HepG2 (cell line): Measurements from ENCODE around the gene MRPL28. TPM values are rescaled to one million over a fixed set of nuclear protein-coding genes. Genes with fewer than 3 reads are reported as not detected.

ENCODE experiments used
- ADNP ChIP-seq: sonication (generic); formaldehyde crosslinking; IDR thresholded peaks from 2 replicates; pipeline ENCODE4 v1.4.0; 2020; ENCODE audit warnings: missing genetic modification reagents
- ASH2L ChIP-seq: fragments of 300-600, 200-600 bp; sonication (generic); IDR thresholded peaks from 2 replicates; pipeline ENCODE4 v1.7.0; 2017; ENCODE audit warnings: low read depth, mild to moderate bottlenecking, moderate library complexity, mixed read lengths, low read length; ENCODE audit not compliant: insufficient read length
- CENPBD1 ChIP-seq: sonication (generic); formaldehyde crosslinking; IDR thresholded peaks from 2 replicates; pipeline ENCODE4 v1.8.0; 2022; ENCODE audit warnings: missing genetic modification reagents, low read depth, mild to moderate bottlenecking, borderline replicate concordance
- HMGXB3 ChIP-seq: sonication (generic); formaldehyde crosslinking; IDR thresholded peaks from 2 replicates; pipeline ENCODE4 v1.4.0; 2020; ENCODE audit warnings: missing genetic modification reagents, borderline replicate concordance
- HNF1B ChIP-seq: sonication (generic); formaldehyde crosslinking; IDR thresholded peaks from 2 replicates; pipeline ENCODE4 v1.5.1; 2020; ENCODE audit warnings: mild to moderate bottlenecking, moderate library complexity, missing genetic modification reagents
- MAFK ChIP-seq, 2 experiments: IDR thresholded peaks in 1 of 2; conservative IDR thresholded peaks in 1 of 2; 2 replicates each; pipeline ENCODE4 v1.6.1; 2011; ENCODE audit warnings: improper control_type of control experiment in 2 of 2, low read length in 2 of 2
- MED1 ChIP-seq: sonication (generic); formaldehyde crosslinking; IDR thresholded peaks from 2 replicates; pipeline ENCODE4 v1.4.0; 2020; ENCODE audit warnings: missing genetic modification reagents
- MIER3 ChIP-seq: IDR thresholded peaks from 2 replicates; pipeline ENCODE4 v1.6.1; 2016; ENCODE audit warnings: missing compliant biosample characterization, borderline replicate concordance
- NBN ChIP-seq: fragments of 450-650 bp; conservative IDR thresholded peaks from 2 replicates; pipeline ENCODE4 v1.6.1; 2017
- NPAS2 ChIP-seq: sonication (generic); formaldehyde crosslinking; IDR thresholded peaks from 2 replicates; pipeline ENCODE4 v1.8.0; 2022; ENCODE audit warnings: mild to moderate bottlenecking, missing genetic modification reagents, borderline replicate concordance
- RARA ChIP-seq: IDR thresholded peaks from 2 replicates; pipeline ENCODE4 v1.6.1; 2016; ENCODE audit warnings: missing genetic modification reagents, missing compliant biosample characterization
- SSRP1 ChIP-seq: IDR thresholded peaks from 2 replicates; pipeline ENCODE4 v1.6.1; 2016; ENCODE audit warnings: control low read depth
- THRA ChIP-seq: sonication (generic); formaldehyde crosslinking; IDR thresholded peaks from 2 replicates; pipeline ENCODE4 v1.4.0; 2020; ENCODE audit warnings: missing genetic modification reagents, borderline replicate concordance
- YEATS4 ChIP-seq: sonication (generic); formaldehyde crosslinking; IDR thresholded peaks from 2 replicates; pipeline ENCODE4 v1.4.0; 2020; ENCODE audit warnings: missing genetic modification reagents, borderline replicate concordance
- ZBTB1 ChIP-seq: sonication (generic); formaldehyde crosslinking; IDR thresholded peaks from 2 replicates; pipeline ENCODE4 v1.4.0; 2020; ENCODE audit warnings: missing genetic modification reagents, borderline replicate concordance
- ZNF256 ChIP-seq: sonication (generic); formaldehyde crosslinking; conservative IDR thresholded peaks from 2 replicates; pipeline ENCODE4 v1.4.0; 2020; ENCODE audit warnings: missing genetic modification reagents
- ZNF546 ChIP-seq: sonication (generic); formaldehyde crosslinking; conservative IDR thresholded peaks from 2 replicates; pipeline ENCODE4 v1.8.1; 2023; ENCODE audit warnings: mild to moderate bottlenecking, missing genetic modification reagents
- ZNF558 ChIP-seq: sonication (generic); formaldehyde crosslinking; IDR thresholded peaks from 2 replicates; pipeline ENCODE4 v1.9.0; 2022; ENCODE audit warnings: mild to moderate bottlenecking, missing genetic modification reagents, borderline replicate concordance
- ZNF629 ChIP-seq: sonication (generic); formaldehyde crosslinking; conservative IDR thresholded peaks from 2 replicates; pipeline ENCODE4 v1.5.0; 2020; ENCODE audit warnings: missing genetic modification reagents
- ZNF75D ChIP-seq: sonication (generic); formaldehyde crosslinking; IDR thresholded peaks from 2 replicates; pipeline ENCODE4 v1.8.1; 2023; ENCODE audit warnings: missing genetic modification reagents, mild to moderate bottlenecking, borderline replicate concordance
- ZNF879 ChIP-seq: sonication (generic); formaldehyde crosslinking; IDR thresholded peaks from 2 replicates; pipeline ENCODE4 v1.8.1; 2023; ENCODE audit warnings: missing genetic modification reagents
- polyA plus RNA-seq, 8 experiments: library from polyadenylated mRNA; depleted of rRNA in 3 of 8; stranded (reverse) in 7 of 8; unstranded in 1 of 8; fragments of >200 nt; fragmentation: Illumina TruSeq in 4 of 8; extraction: Trizol in 4 of 8; gene quantifications; 2 replicates each; pipeline versions ENCODE4 v1.2.1 to v1.2.3, GENCODE V29; 2011 to 2016; ENCODE audit warnings: low read depth in 4 of 8, missing spikeins in 1 of 8, mixed read lengths in 1 of 8; ENCODE audit not compliant: insufficient read depth in 1 of 8
- total RNA-seq, 5 experiments: library from RNA; depleted of rRNA; stranded (reverse); fragments of >200 nt; fragmentation: Illumina TruSeq; extraction: Trizol; gene quantifications; 2 replicates each; pipeline ENCODE4 v1.2.3, GENCODE V29; 2016; ENCODE audit warnings: low read depth in 1 of 5
- TF ChIP-seq, protein P1 (sequence below): sonication (generic); formaldehyde crosslinking; conservative IDR thresholded peaks from 2 replicates; pipeline ENCODE4 v1.4.0; 2020; ENCODE audit warnings: missing genetic modification reagents

MRPL28 gene
- total and polyA plus RNA-seq, 2 of the 13 experiments (the other 11 are each of a cell fraction or from before 2014, with no cell fraction given): 114 to 135 TPM

DNA sequence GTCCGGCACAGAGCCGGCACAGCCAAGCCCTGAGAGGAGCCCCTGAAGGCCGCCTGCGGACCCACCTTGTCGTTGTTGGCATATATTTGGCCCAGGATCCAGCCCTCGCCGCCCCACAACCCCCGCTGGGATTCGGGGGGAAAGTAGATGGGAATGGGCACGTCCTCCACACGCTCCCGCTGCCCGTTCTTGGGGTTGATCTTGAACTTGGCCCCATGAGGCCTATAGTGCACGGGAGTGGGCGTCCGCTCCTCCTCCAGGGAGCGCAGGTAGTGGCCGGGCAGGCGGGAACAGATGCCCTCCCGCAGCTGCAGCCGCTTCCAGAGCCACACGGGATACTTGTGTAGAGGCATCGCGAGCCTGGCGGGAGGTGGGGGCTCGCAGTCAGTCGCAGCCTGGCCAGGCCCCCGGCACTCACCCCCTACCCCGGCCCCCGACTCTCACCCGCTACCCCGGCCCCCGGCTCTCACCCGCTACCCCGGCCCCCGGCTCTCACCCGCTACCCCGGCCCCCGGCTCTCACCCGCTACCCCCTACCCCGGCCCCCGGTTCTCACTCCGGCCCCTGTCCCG is 387 bp downstream of the MRPL28 start (continued):
- TF ChIP-seq HNF1B (CRISPR knock-in tag) (no peak), MAFK (conservative IDR thresholded peaks at IDR 0.05 in 1 of 2, IDR thresholded peaks at IDR 0.05 in 1 of 2; ENCODE audit: low read length in 2 of 2) (no peak), ADNP (no peak), ZNF879 (no peak), ZNF75D (CRISPR knock-in tag) (no peak), ZNF558 (CRISPR knock-in tag) (no peak), ZNF256 (CRISPR knock-in tag) (no peak), ZBTB1 (CRISPR knock-in tag) (no peak), THRA (CRISPR knock-in tag) (no peak), NPAS2 (no peak), MIER3 (no peak), ZNF546 (CRISPR knock-in tag) (no peak), CENPBD1 (CRISPR knock-in tag) (no peak), NBN (no peak), ASH2L (peak; percentile 13), YEATS4 (CRISPR knock-in tag) (no peak), SSRP1 (no peak), RARA (CRISPR knock-in tag) (peak; percentile 53; the same call in 1 of the 2 replicates), ZNF629 (CRISPR knock-in tag) (no peak), HMGXB3 (CRISPR knock-in tag) (no peak), MED1 (CRISPR knock-in tag) (no peak)
- TF ChIP-seq, protein P1, sequence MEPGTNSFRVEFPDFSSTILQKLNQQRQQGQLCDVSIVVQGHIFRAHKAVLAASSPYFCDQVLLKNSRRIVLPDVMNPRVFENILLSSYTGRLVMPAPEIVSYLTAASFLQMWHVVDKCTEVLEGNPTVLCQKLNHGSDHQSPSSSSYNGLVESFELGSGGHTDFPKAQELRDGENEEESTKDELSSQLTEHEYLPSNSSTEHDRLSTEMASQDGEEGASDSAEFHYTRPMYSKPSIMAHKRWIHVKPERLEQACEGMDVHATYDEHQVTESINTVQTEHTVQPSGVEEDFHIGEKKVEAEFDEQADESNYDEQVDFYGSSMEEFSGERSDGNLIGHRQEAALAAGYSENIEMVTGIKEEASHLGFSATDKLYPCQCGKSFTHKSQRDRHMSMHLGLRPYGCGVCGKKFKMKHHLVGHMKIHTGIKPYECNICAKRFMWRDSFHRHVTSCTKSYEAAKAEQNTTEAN (CRISPR knock-in tag): no peak
